Bronchus fibroblast of lung (primary cell): ENCODE data around the gene ZSCAN20. TPM values are rescaled to one million over a fixed set of nuclear protein-coding genes. Genes with fewer than 3 reads are reported as not detected.

Source experiments
- total RNA-seq: library from RNA; depleted of rRNA; stranded (reverse); fragments of >200 nt; gene quantifications from 2 replicates; pipeline ENCODE4 v1.2.3, GENCODE V29; 2015

The ZSCAN20 gene
- 3.7 and 4.9 TPM in 2 replicates for total RNA-seq

GRCh38 chr1:33472269-33472980, at the start of gene ZSCAN20:
TSS of gene ZSCAN20 (plus strand) at chr1:33472645. CDS start at chr1:33479289, 6,644 bp downstream.

GRCh38 chr1:33430692-33431593, 41.5 kb upstream of the ZSCAN20 start, which contains the start of gene PHC2:
TSS of gene PHC2 (minus strand) at chr1:33431095. CDS start at chr1:33375539, 55,556 bp downstream.

Other genes with a start within 250 kb of the ZSCAN20 start
- gene ZNF362, start 216.2 kb upstream of the ZSCAN20 start, total RNA-seq: 12.2 and 16.6 TPM in 2 replicates
- gene A3GALT2, start 151.5 kb upstream of the ZSCAN20 start, total RNA-seq: not detected in 2 replicates
- 159 and 163 TPM in 2 replicates for gene PHC2, start 41.5 kb upstream of the ZSCAN20 start, total RNA-seq